Vagina (tissue), 2 donors: Measurements from ENCODE around the gene LTBP2.

Experiments
- CTCF ChIP-seq, 3 experiments: fragments of 450-650 bp in 2 of 3; fragments of 200-600 bp in 1 of 3; sonication (generic) in 1 of 3; IDR thresholded peaks; one replicate each; pipeline ENCODE4 v1.5.1; 2017 to 2019; ENCODE audit warnings: antibody characterized with exemption in 3 of 3, mild to moderate bottlenecking in 2 of 3, moderate library complexity in 2 of 3
- POLR2A ChIP-seq, 2 donors: fragments of 450-650 bp; IDR thresholded peaks; one replicate each; pipeline ENCODE4 v1.6.1; 2017; ENCODE audit warnings: antibody characterized with exemption in 2 of 2, mild to moderate bottlenecking in 2 of 2, moderate library complexity in 2 of 2
- POLR2AphosphoS5 ChIP-seq, 2 donors: sonication (generic); formaldehyde crosslinking; IDR thresholded peaks; one replicate each; pipeline ENCODE4 v1.9.0; 2017; ENCODE audit warnings: antibody characterized with exemption in 2 of 2, mild to moderate bottlenecking in 2 of 2, low read depth in 1 of 2; ENCODE audit not compliant: insufficient read depth in 1 of 2

- TF ChIP-seq CTCF (IDR thresholded peaks at IDR 0.05), result no peak
- TF ChIP-seq POLR2A (IDR thresholded peaks at IDR 0.05), result no peak
- no peak for TF ChIP-seq POLR2AphosphoS5 (IDR thresholded peaks at IDR 0.05; ENCODE audit: insufficient read depth in 1 of 2, low read depth in 1 of 2)
Measured at GRCh38 chr14:74620497-74620921, 8.5 kb upstream of the LTBP2 start.
